Occipital lobe (tissue), 2 donors: ENCODE measurements around the gene NSMF. TPM values are rescaled to one million over a fixed set of nuclear protein-coding genes. Genes with fewer than 3 reads are reported as not detected.
A peak's percentile ranks its signal among the peaks of the same experiment; 100 is the strongest.

ENCODE experiments used
- DNase-seq: peaks from one replicate; lab custom pipeline; 2025; lab: John Stamatoyannopoulos, UW
- total RNA-seq: library from RNA; depleted of rRNA; stranded (reverse); fragments of >200 nt; gene quantifications from one replicate; pipeline ENCODE4 v1.2.3, GENCODE V29; 2014

NSMF gene
- total RNA-seq, 1 donor from 2014 or later = 35.7 TPM

DNA sequence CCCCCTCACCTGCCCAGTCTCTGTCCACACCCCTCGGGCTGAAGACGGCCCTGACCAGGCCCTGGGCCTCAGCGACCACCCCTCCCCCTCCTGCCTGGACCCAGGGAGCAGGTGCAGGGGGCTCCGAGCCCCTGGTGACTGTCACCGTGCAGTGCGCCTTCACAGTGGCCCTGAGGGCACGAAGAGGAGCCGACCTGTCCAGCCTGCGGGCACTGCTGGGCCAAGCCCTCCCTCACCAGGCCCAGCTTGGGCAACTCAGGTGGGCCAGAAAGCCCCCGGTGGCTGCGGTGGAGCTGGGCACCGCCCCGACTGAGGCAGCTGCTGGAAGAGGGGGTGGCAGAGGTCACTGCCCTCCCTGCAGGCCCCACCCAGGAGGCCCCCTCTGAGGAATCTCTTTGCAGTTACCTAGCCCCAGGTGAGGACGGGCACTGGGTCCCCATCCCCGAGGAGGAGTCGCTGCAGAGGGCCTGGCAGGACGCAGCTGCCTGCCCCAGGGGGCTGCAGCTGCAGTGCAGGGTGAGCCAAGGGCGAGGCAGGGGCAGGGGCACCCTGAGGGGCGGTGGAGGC lies 25.7 kb downstream of the NSMF start:
- DNase-seq = no peak

DNA sequence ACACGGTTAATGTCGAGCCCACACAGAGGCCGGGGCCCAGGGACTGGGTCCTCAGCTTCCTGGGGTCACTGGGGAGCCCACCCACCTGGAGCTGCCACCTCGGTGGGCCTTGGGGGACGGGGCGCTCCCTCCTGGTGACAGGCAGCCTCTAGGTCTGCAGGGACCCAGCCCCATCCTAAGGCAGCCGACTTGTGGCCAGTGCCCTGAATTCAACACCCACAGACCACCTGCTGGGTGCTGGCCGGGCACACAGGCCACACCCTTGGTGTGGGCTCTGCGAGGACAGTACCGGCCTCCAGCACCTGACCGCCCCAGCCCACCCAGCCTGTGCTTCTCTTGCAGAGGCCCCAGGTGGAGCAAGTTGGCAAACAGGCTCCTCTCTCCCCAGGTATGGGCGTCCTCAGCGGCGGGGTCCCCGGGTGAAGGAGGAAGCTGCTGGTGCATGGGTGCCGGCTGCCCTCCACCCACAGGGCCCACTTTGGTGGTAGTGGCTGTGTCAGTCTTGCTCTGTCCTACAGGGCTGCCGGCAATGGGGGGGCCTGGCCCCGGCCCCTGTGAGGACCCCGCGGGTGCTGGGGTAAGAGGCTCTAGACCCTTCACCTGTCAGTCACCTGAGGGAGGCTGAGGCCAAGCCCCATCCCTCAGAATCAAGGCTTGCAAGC lies 26.3 kb downstream of the NSMF start:
- DNase-seq = no peak

DNA sequence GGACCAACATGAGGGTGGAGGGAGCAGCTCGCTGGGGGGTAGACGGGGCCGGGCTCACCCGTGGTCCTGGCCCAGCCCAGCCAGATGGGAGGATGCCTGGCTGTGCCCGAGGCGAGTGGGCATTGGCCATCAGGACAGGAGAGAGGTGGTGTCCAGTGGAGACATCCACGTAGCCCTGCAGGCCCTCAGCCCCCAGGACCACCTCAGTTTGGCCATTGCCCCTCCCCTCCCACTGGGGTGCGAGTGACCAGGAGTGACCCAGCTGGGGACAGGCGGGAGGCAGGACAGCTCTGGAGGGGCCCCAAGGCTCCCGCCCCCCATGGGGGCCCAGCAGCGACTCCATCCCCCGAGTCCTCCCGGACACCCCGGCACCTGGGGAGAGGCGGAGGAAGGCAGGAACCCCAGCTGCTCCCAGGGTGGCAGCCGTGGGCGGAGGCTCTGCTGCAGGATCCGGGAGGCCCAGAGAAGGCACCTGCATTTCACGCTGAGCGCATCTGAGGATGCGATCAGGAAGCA lies 27.7 kb downstream of the NSMF start:
- DNase-seq = no peak

DNA sequence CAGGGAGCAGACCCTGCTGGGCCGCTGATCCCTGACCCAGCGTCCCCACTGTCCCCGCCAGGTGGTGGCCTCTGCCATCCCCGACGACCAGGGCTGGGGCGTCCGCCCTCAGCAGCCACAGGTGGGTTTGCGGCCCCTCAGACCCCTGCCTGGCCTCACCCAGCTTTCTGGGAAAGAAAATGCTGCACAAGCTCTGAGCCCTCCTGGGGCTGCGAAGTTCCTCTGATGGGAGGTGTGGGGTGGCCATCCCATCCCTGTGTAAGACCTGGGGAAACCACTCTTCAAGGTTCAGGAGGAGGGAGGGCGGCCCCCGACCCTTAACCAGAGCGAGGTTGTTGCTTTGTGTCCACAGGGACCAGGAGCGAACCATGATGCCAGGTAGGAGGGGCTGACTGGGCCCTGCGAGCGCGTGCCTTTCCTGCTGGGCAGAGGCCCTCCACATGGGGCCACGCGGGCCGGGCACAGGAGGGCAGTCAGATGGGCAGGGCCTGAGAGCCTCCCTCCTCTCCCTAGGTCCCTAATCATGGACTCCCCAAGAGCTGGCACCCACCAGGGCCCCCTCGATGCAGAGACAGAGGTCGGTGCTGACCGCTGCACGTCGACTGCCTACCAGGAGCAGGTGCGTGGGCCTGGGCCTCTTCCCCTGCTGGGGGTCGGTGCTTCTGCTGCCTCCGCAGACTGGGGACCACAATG lies 28.3 kb downstream of the NSMF start:
- no peak for DNase-seq

DNA sequence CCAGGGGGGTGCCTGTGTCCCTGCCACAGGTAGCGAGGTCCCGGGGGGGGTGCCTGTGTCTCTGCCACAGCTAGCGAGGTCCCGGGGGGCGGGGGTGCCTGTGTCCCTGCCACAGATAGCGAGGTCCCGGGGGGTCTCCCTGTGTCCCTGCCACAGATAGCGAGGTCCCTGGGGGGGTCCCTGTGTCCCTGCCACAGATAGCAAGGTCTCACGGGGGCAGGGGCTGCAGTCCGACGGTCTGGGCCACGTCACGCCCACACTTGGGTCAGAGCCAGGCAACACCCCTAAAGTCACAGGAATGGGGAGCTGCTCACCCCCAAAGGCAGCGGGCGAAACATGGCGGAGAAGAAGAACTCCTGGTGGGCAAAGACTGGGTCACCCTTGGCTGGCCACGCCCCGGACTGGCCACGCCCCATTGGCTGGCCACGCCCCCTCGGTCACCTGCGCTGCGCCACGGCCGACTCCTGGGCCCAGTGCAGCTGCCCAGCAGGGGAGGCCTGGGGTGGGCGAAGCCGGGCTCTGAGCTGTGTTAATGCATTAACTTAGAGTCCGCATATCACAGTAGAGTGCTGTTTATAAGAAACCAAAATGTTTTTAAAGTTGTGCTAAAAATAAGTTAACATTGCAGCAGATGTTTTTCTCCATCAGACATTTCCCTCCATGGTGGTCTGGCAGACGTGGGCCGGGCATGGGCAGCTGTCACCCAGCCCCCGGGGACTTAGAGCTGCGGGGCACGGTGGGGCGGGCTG lies 29.0 kb downstream of the NSMF start:
- DNase-seq = no peak

DNA sequence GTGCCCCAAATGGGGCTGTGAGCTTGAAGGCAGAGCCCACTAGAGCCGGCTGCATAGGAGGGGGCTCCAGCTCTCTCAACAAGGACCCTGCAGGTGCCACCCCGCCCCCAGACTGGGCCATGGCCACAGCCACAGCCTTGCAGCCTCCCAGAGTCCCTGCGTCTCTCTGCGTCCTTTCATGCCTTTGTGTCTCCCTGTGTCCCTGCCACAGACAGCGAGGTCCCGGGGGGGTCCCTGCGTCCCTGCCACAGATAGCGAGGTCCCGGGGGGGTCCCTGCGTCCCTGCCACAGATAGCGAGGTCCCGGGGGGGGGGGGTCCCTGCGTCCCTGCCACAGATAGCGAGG lies 29.6 kb downstream of the NSMF start:
- no peak for DNase-seq

DNA sequence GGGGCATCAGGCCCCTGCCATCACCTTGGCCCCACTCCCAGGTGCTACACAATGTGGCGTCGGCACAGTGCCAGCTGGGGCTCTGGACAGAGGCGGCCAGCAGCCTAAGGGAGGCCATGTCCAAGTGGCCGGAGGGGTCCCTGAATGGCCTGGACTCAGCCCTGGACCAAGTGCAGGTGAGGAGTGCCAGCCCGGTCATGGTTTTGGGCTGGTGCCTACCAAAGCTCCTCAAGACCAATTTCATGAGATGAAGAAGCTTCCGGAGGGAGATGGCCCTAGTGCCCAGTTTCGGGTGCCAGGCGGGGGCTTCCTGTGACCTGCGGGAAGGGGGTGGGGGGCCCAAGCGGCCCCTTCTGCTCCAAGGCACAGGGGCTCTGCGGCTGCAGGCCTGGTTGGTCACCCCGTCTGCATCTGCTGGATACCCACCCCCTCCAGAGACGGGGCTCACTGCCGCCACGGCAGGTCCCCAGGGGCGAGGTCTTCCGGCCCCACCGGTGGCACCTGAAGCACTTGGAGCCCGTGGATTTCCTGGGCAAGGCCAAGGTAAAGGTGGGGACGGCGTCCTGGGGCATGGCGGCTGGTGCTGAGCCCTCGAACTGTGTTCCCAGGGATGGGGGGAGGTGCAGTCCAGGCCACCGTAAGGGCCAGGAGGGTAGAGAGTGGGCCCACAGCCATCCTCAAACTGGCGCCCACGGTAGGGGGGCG lies 30.1 kb downstream of the NSMF start:
- no peak for DNase-seq

DNA sequence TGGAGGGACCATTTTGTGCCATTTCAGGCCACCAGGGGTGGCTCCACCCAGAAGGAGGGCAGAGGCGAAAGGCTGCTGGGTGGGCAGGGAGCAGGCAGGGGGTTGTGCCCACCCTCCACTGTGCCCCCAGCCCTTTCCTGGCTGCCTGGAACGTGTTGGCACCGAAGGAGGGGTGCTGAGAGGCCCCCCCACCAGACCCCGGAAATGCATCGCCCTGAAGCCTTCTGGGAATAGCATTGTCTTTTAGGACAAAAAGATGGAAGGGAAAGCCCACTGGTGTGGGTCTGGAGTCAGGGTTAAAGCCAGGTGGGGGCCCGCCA lies 30.9 kb downstream of the NSMF start:
- DNase-seq = no peak

DNA sequence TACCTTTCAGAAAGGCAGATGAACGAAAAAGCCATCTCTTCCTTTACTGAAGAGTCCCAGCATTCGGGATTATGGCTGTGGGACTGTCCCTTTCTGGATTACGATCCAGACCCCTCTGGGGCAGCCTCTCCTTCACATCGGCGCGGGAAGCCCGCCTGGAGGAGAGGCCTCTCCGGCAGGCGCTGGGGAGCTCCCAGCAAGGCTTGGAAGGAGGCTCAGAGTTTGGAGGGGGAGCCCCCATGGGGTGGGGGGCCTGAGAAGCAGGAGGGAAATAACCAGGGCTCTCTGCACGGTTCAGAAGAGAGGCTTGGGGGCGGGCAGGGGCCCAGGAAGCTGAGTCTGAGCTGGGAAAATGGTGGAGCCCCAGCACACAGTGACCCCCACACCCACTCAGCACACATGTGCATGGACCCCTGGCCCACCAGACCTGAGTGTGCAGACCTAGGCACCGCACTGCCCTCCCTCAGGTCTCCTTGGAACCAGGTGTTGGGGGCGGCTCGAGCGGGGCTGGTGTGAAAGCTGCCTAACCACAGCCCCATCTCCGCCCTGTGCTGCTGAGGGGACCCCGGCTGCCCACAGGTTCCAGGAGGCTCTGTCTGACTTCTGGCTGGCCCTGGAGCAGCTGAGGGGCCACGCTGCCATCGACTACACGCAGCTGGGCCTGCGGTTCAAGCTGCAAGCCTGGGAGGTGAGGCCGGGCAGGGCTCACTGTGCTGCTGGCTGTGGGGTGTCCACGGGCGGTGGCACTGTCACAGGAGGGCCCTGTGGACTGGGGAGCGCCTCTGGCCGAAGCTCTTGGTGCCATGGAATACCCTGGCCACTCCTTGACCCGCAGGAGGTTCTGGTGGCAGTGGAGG lies 31.5 kb downstream of the NSMF start:
- no peak for DNase-seq

DNA sequence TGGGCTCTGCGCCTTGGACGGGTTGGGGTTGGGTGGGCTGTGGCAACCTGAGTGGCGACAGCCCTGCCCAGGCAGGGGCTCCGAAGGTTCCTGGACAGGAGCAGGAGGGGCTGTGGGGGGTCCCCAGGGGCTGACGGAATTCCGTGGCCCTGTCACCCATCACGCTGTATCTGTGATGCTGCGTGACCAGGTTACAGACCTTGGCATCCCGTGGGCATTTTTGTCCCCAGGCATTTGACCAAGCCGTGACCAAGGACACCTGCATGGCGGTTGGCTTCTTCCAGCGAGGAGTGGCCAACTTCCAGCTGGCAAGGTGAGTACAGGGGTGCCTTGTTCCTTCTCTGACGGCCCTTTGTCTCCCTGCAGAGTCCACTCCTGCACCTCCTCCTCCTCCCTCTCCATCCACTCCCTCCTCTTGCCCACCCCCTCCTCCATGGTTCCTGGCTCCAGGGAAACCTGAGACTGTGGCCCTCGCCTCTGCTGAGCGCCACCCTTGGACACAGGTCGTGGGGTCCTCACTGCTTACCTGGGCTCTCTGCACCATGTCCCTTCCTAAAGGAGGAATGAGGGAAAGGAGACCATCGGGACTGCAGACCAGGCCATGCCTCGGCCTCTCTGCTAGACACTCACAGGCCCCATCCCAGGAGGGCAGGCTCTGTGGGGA lies 33.0 kb downstream of the NSMF start:
- DNase-seq = no peak

DNA sequence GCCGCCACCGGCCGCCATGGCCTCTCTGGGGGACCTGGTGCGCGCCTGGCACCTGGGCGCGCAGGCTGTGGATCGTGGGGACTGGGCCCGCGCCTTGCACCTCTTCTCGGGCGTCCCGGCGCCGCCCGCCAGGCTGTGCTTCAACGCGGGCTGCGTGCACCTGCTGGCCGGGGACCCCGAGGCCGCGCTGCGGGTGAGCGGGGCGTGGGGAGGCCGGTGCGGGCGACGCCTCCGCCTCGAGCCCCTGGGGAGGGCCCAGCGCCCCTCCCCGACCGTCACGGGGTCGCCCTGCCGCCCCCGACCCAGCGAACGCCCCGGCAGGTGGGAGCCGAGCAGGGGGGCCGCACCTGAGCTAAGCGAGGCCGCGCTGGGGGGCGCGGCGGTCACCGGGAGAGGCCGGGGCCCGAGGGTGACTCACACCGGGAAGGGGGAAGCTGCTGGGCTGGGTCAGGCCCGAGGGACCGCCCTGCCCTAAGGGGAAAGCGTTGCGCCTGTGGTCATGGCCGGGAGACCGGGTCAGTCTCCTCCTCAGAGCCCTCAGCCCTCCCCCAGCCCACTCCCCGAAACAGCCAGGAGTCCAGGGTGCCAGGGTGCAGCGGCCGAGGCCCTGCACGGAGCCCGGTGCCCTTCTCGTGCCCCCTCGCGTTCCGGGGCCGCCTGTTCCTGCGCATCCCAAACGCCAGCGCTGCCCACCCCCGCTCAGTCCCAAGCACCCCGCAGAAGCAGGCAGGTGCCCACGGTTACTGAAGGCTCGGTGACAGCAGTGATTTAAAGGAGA lies 35.4 kb downstream of the NSMF start:
- no peak for DNase-seq

DNA sequence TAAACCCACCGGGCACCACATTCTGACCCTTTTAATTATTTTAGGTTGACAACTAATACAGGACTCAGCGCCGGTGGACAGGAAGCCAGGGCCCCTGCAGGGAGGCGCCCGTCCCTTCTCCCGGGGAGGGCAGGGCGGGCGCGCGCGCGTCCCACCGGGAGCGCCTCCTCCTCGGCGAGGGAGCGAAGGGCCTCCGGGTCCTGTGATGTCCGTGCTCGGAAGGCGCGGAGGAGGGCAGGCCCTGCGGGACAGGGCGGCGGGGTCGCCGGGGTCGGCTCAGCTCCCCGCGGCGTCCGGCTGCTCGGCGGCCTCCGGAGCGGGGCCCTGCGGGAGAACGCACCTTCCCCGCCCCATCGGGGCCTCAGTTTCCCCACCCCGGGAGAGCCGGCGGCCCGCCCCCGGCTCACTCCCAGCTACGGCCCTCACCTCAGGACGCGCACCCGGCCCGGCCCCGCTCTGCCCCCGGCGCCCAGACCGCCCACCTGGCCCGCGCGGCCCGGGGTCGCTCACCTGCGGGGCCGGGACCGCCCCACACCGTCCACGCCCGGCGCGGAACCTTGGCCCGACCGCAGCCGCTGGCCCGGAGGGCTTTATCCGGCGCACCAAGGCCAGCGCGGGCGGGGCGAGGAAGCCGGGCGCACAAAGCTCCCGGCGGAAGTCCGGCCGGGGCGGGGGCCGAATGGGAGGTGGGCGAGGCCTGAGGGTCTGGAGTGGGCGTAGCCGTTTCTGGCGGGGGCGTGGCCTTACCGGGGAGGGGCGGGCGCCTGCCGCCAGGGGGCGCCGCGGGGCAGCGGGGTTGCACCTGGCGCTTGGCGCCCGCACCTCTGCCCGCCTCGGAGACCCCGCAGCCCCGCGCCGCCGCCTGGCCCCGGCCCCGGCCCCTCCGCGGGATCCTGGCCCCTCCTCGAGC lies 36.3 kb downstream of the NSMF start, which contains the start of the genes EXD3 and NOXA1:
EXD3 (minus strand) TSS at position 559 of the 910 bp plus-strand sequence. CDS start 27,805 bp downstream, outside the sequence.
NOXA1 (plus strand) TSS at position 790 of the 910 bp plus-strand sequence. CDS start 137 bp downstream, outside the sequence.
- DNase-seq = peak; percentile 85

DNA sequence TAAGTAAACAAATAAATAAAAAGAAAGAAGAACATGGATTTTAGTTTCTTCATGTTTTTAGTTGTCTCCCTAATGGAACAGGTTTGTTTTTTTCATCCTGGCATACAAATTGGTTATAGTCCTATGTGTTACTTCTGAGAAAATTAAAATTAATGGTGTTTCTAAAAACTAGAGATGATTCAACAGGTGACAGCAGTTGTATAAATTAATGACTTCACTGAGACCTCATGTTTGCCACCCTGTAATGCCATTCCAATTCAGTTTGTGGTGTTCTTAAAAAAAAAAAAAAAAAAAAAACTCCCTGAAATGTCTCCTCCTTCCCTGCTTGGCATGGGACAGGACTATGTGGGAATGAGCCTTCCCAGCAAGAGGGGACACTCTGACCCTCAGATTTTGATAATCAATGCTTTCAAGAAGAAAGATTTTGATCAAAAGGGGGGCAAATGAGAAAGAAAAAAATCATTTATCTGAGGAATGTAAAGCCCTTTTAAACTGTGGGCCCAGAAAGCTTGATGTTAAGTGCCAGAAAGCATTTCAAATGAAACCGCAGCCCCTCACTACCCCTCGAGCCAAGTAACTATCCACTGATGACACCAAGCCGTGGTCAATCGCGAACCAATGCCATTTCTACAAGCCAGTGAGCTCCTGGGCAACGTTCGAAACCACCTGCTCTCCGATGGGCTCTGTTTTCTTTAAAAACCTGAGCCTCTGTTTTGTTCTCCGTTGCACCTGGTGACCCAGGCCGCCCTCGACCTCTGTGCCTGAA lies 37.1 kb downstream of the NSMF start:
- DNase-seq = no peak

DNA sequence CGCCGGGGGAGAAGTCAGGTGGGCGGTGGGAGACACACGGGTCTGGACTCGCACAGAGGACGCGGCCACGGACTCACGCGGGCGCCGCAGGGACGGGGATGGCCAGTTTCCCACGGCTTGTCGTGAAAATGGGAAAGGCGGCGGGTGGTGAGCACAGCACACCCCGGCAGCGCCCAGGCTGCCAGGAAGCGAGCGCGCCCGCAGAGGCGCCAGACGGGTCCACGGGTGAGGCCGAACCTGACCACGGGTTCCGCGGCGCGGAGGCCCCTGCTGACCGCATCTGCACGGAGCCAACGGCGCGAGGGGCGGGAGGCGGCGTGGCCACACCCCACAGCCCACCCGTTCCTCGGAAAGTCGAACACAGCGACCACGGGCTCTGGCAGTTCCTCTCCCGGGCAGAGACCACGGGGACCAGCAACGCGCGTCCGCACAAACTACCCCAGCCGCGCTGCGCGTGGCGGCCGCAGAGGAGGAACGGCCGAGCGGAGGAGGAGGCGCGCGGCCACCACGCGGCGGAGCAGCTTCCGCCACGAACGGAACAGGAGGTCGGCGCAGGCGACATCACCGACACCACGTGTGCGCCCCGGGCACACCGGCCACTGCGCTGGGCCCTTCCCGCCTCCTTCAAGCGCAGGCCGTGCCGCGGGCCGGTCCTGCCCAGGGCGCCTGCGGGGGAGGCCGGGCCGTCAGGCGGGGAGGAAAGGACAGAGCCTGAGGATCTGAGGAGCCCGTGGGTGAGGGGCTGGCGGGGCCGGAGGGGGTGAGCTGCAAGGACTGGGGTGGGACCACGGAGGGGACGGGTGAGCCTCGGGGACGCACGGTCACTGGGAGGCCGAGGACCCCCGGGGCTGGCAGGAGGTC lies 41.7 kb downstream of the NSMF start:
- no peak for DNase-seq

DNA sequence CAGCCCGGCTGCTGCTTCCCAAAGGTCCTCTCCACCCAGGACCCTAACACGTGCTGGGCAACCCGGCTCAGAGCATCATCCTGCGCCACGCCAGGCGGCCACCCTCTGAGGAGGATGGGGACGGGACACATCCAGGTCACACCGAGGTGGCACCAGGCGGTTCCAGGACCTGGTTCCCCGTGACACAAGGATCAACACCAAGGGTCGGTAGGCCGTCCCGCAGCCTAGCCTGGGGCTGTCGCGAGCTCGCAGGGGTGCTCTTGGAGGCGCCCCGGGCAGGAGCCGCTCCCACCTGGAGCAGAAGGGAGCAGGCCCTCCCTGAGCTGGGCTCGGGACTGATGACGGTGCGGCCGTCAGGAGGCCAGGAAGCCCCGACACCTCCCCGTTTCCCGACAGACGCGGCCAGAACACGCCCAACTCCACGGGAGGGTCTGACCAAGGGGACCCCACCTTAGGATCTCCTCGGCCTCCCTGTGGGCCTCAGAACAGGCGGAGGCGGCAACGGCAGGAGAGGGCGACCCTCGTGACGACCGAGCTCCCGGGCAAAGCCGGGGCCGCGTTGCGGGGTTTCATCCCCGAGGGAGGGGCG lies 42.5 kb downstream of the NSMF start:
- no peak for DNase-seq

DNA sequence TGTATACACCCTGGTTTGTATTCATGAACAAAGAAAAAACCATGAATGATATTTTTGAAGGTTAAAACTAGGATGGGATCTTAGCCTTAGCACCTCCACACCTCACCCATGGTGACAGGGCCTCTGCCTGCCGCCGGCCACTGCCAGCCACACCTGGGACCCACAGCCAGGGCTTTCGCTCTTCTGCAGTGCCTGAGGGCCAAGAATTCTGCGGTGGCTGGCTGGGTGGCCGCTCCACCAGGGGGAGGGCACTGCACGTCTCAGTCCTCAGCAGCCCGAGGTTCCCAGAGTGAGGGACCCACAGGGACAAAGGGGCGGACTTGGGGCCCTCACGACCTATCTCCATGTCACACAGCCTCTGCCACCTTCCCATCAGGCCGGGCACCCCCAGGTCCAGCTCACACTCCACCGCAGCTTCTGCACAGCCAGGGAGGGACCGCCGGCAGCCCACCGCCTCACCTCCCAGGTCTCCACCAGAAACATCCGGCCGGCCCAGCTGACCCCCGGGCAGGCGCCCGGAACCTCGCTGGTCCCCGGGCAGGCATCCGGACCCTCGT lies 43.0 kb downstream of the NSMF start:
- no peak for DNase-seq
